Measurements from ENCODE around the gene PEX11A.

The PEX11A gene

DNA sequence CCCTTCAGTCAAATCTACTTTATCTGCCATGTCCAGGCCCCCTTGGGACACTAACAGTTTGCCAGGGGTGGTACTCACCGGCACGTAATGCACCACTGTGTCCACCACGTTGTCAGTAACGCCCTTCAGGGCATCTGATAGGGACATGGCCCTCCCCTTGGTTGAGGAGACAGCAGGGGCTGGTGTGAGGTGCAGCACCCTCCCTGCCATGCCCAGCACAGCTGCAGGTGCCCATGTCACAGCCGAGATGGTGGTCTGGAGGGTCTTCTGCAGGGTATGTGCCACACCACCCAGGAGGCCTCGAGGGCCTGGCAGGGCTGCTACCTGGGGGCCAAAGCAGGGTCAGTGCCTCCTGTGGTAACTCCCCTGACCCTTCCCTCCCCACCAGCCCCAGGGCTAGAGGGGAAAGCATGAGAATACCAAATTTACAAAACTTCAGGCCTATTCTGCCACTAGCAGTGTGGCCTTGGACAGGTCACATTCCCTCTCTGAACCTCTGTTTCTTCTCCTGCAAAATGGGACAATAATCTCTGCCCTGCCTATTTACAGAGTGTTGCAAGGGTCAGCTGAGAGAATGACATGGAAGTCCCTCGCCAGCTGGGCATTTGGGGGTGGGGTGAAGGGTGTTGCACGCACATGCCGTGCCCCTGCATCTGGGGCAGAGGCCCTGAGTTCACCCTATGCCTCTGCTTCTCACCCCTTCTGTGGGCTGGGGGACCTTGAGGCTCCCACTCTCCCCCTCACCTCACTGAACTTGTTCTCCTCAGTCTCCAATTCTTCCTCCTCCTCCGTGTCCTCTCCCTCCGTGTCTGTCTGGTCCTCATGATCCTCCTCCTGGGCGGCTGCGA lies 23.5 kb downstream of the PEX11A start:
- Histone ChIP-seq H3K36me3 (ENCODE audit: control insufficient read depth, insufficient read depth, low read length) (no peaks in the 10 kb centered on the region), H3K27me3 (ENCODE audit: control insufficient read depth, insufficient read depth, low read length) (peaks cover 23% of the 10 kb centered on the region), H3K9me3 (ENCODE audit: control insufficient read depth, insufficient read depth, low read length) (no peaks in the 10 kb centered on the region), H3K9ac (ENCODE audit: low read depth, low read length) (no peak overlapping the region), H3K4me1 (ENCODE audit: control insufficient read depth, insufficient read depth, low read length) (peaks cover 11% of the 10 kb centered on the region; the same call in 1 of the 2 replicates), H3K4me3 (ENCODE audit: low read depth, low read length) (no peak overlapping the region), H3K27ac (ENCODE audit: low read depth, low read length) (no peak overlapping the region)

DNA sequence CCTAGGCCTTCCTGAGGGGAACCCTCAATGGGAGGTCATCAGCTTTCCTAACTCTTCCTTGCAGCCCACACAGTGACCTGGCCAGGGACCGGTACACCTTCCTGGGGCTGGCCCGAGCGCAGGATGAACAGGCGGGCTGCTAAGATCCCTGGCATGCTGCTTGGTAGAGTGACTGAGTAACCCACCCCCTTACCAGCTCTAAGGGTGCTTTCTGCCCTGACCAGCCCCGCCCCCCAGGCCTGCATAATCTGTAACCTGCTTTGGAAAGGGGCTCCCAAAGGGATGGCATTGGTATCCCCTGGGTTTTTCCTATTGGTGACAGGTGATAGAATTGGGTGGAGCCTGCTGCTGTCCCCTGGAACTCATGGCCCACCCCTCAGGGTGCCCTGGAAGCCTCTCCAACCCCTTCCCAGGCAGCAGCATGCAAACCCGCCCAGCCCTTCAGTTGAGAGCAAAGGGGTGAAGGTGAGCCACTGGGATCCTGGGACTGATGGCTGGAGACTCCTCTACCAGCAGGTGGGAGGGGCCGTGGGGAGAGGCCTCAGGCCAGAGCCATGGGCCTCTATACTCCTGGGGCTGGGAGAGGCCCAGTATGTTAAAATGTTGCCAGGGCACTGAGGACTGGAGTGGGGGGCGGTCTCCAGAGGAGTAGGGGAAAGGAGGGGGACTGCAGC lies 24.2 kb downstream of the PEX11A start:
- Histone ChIP-seq H3K4me1 (ENCODE audit: control insufficient read depth, insufficient read depth, low read length) (peaks cover 11% of the 10 kb centered on the region; the same call in 1 of the 2 replicates), H3K36me3 (ENCODE audit: control insufficient read depth, insufficient read depth, low read length) (no peaks in the 10 kb centered on the region), H3K4me3 (ENCODE audit: low read depth, low read length) (peak overlapping the region; percentile 55), H3K27me3 (ENCODE audit: control insufficient read depth, insufficient read depth, low read length) (peaks cover 23% of the 10 kb centered on the region), H3K9ac (ENCODE audit: low read depth, low read length) (no peak overlapping the region), H3K27ac (ENCODE audit: low read depth, low read length) (no peak overlapping the region), H3K9me3 (ENCODE audit: control insufficient read depth, insufficient read depth, low read length) (no peaks in the 10 kb centered on the region)

DNA sequence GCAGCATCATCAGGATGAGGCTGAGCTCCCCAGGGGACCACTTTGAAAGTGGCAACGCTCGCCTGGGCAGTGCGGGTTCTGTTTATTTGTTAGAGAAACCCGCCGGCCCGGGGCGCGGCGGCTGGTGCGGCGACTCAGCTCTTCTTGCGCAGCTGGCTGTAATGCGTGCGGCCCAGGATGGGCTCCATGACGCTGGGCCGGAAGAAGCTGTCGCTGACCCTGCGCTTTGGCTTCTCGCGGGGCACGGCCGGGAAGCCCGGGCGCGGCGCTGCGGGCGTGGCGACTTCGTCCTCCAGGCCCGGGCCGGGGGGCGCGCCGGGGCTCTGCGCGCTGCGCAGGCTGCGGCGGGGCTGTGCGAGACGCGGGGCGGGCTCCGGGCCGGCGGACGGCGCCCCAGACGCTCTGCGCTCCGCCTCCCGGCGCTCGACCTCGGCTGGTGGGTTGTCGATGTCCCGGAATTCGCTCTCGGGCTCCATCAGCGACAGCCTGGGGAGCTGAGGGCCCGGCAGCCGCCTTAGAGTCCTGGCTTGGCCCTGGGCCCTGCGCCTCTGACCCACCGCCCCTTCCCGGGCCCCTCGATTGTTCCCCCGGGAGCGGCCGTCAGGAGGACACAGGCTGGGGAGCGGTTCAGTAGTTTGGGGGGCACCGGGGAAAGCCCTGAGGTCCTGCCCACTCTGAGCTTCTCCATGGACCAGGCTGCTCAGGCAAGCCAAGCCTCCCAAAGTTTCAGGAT lies 24.9 kb downstream of the PEX11A start:
- Histone ChIP-seq H3K27ac (ENCODE audit: low read depth, low read length) (no peak overlapping the region), H3K4me3 (ENCODE audit: low read depth, low read length) (peak overlapping the region; percentile 55), H3K4me1 (ENCODE audit: control insufficient read depth, insufficient read depth, low read length) (peaks cover 11% of the 10 kb centered on the region; the same call in 1 of the 2 replicates), H3K9ac (ENCODE audit: low read depth, low read length) (no peak overlapping the region), H3K27me3 (ENCODE audit: control insufficient read depth, insufficient read depth, low read length) (peaks cover 21% of the 10 kb centered on the region), H3K9me3 (ENCODE audit: control insufficient read depth, insufficient read depth, low read length) (no peaks in the 10 kb centered on the region), H3K36me3 (ENCODE audit: control insufficient read depth, insufficient read depth, low read length) (no peaks in the 10 kb centered on the region)

DNA sequence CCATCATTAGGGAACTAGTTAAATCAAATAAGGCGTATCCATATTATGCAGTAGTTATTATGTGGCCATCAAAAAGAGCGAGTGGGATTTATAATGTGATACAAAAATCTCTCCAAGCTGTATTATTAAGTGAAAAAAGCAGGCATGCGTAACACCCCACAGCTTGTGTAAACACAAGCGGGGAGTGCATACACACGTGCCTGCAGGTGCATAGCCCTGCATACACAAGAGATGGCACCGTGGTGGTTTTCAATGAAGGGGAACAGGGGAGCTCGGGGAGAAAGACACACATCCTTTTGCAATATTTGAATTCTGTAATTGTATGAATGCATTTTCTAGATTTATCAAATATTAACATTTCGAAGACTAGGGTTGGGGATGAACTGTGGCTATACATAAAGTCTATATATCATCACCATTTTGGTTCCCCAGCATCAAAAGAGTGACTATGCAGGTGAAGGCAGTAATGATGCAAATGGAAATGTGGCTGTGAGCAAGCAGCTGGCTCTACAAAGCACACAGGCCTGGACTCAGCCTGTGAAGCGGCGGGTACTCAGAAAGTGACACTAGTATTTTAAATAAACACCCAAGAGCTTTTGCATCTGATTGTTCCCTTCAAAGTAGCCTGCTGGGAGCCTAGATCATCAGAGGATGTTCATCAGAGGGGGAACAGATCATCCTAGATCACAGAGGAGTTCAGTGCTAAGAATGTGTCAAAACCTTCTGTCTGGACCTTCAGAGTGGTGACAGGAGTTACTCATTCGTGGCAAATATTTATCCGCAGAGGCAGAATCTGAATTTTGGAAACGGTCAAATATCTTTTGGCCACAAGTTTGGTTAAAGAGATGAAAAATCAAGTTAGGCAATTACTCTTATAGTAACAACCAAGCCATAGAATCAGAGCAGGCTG lies 25.9 kb downstream of the PEX11A start:
- H3K36me3 ChIP-seq (ENCODE audit: control insufficient read depth, insufficient read depth, low read length), result no peaks in the 10 kb centered on the region
- H3K9me3 ChIP-seq (ENCODE audit: control insufficient read depth, insufficient read depth, low read length), result no peaks in the 10 kb centered on the region
- no peak overlapping the region for H3K9ac ChIP-seq (ENCODE audit: low read depth, low read length)
- peaks cover 11% of the 10 kb centered on the region; the same call in 1 of the 2 replicates for H3K4me1 ChIP-seq (ENCODE audit: control insufficient read depth, insufficient read depth, low read length)
- peaks cover 20% of the 10 kb centered on the region for H3K27me3 ChIP-seq (ENCODE audit: control insufficient read depth, insufficient read depth, low read length)
- peak overlapping the region; percentile 55 for H3K4me3 ChIP-seq (ENCODE audit: low read depth, low read length)
- no peak overlapping the region for H3K27ac ChIP-seq (ENCODE audit: low read depth, low read length)

DNA sequence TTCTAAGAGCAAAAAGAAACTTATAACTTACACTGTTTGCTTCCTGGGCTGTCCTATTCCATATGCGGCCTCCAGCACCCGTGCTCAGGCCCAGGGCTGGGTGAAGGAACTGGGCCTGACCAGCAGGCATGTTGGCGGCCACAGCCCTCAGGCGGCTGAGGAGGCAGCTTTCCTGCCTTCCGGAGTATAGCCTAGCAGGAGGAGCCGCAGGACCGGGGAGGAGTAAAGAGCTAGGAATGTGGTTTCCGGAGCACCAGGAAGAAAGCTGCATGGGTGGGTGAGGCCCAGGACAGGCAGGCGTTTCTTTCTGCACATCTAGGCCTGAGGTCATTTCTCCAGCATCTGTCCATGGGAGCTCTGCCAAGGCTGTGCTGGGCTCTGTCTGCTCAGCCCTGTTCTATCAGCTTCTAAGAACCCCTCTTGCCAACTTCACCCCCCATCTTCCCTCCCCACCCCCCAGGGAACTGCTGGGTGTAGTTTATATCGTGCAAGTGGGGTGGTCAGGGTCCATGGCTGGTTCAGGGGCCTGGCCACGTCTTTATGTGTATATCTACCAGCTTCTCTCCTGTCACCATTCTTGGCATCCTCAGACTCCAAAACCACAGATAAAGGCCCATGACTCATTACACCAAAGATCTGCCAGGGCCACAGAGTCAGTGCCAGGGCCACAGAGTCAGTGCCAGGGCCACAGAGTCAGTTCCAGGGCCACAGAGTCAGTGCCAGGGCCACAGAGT lies 27.5 kb downstream of the PEX11A start:
- H3K4me1 ChIP-seq (ENCODE audit: control insufficient read depth, insufficient read depth, low read length), result peaks cover 11% of the 10 kb centered on the region; the same call in 1 of the 2 replicates
- no peak overlapping the region for H3K4me3 ChIP-seq (ENCODE audit: low read depth, low read length)
- H3K9me3 ChIP-seq (ENCODE audit: control insufficient read depth, insufficient read depth, low read length), result no peaks in the 10 kb centered on the region
- peaks cover 20% of the 10 kb centered on the region for H3K27me3 ChIP-seq (ENCODE audit: control insufficient read depth, insufficient read depth, low read length)
- H3K9ac ChIP-seq (ENCODE audit: low read depth, low read length), result no peak overlapping the region
- H3K36me3 ChIP-seq (ENCODE audit: control insufficient read depth, insufficient read depth, low read length), result no peaks in the 10 kb centered on the region
- no peak overlapping the region for H3K27ac ChIP-seq (ENCODE audit: low read depth, low read length)

DNA sequence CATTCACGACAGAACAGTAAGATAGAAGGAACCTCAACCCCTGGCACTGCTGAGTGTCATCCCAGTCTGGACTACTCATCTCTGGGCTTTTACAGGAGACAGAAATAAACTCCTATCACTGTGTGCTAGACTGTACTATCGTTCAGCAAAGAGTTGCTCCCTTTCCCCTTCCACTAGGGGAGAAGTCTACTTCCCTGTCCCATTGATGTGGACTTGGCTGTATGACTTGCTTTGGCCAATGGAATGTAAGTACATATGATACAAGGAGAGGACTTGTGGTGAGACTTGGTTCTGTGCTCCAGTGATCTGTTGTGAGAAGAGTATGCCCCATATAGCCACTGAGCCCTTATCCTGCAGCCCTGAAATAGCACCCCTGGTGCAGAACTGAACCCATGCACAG lies 30.0 kb downstream of the PEX11A start:
- H3K9me3 ChIP-seq (ENCODE audit: control insufficient read depth, insufficient read depth, low read length), result no peaks in the 10 kb centered on the region
- no peak overlapping the region for H3K4me3 ChIP-seq (ENCODE audit: low read depth, low read length)
- no peaks in the 10 kb centered on the region for H3K36me3 ChIP-seq (ENCODE audit: control insufficient read depth, insufficient read depth, low read length)
- no peak overlapping the region for H3K9ac ChIP-seq (ENCODE audit: low read depth, low read length)
- H3K27me3 ChIP-seq (ENCODE audit: control insufficient read depth, insufficient read depth, low read length), result peaks cover 13% of the 10 kb centered on the region
- peaks cover 7% of the 10 kb centered on the region; the same call in 1 of the 2 replicates for H3K4me1 ChIP-seq (ENCODE audit: control insufficient read depth, insufficient read depth, low read length)
- H3K27ac ChIP-seq (ENCODE audit: low read depth, low read length), result no peak overlapping the region

DNA sequence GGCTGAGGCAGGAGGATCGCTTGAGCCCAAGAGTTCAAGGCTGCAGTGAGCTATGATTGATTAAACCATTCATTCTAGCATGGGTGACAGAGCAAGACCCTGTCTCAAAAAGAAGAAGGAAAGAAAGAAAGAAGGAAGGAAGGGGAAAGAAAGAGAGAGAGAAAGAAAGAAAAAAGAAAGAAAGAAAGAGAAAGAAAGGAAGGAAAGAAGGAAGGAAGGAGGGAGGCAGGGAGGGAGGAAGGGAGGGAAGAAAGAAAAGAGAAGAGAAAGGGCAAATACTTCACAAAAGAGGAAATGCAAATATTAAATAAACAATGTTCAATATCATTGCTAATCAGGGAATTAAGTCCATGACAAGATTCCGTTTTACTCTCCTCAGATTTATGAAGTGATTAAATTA lies 31.3 kb downstream of the PEX11A start:
- peaks cover 3% of the 10 kb centered on the region; the same call in 1 of the 2 replicates for H3K4me1 ChIP-seq (ENCODE audit: control insufficient read depth, insufficient read depth, low read length)
- no peak overlapping the region for H3K4me3 ChIP-seq (ENCODE audit: low read depth, low read length)
- H3K36me3 ChIP-seq (ENCODE audit: control insufficient read depth, insufficient read depth, low read length), result no peaks in the 10 kb centered on the region
- no peak overlapping the region for H3K9ac ChIP-seq (ENCODE audit: low read depth, low read length)
- H3K27ac ChIP-seq (ENCODE audit: low read depth, low read length), result no peak overlapping the region
- H3K9me3 ChIP-seq (ENCODE audit: control insufficient read depth, insufficient read depth, low read length), result no peaks in the 10 kb centered on the region
- H3K27me3 ChIP-seq (ENCODE audit: control insufficient read depth, insufficient read depth, low read length), result peaks cover 2% of the 10 kb centered on the region

DNA sequence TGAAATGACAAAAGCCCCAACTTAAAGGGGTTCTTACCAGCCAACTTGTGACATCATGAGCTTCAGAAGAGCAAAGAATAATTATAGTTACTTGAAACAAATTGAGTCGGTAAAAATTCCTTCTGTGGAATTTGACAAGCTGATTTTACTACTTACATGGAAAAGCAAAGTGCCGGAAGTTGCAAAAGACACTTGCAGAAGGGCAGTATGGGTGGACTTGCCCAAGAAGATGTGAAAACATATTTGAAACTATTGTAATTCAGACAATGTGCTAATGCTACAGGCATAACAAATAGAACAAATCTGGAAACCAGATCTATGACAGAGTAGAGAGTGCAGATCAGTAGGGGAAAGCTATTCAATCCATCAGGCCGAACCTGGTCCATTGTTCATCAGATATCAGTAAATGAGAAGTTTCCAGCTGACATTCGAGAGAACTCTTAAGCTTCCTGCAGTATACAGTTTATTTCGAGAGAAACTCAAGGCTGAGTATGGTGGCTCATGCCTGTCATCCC lies 32.8 kb downstream of the PEX11A start:
- Histone ChIP-seq H3K36me3 (ENCODE audit: control insufficient read depth, insufficient read depth, low read length) (no peaks in the 10 kb centered on the region), H3K9me3 (ENCODE audit: control insufficient read depth, insufficient read depth, low read length) (no peaks in the 10 kb centered on the region), H3K4me3 (ENCODE audit: low read depth, low read length) (no peak overlapping the region), H3K27ac (ENCODE audit: low read depth, low read length) (no peak overlapping the region), H3K27me3 (ENCODE audit: control insufficient read depth, insufficient read depth, low read length) (no peaks in the 10 kb centered on the region), H3K9ac (ENCODE audit: low read depth, low read length) (no peak overlapping the region), H3K4me1 (ENCODE audit: control insufficient read depth, insufficient read depth, low read length) (peaks cover 4% of the 10 kb centered on the region; the same call in 1 of the 2 replicates)

DNA sequence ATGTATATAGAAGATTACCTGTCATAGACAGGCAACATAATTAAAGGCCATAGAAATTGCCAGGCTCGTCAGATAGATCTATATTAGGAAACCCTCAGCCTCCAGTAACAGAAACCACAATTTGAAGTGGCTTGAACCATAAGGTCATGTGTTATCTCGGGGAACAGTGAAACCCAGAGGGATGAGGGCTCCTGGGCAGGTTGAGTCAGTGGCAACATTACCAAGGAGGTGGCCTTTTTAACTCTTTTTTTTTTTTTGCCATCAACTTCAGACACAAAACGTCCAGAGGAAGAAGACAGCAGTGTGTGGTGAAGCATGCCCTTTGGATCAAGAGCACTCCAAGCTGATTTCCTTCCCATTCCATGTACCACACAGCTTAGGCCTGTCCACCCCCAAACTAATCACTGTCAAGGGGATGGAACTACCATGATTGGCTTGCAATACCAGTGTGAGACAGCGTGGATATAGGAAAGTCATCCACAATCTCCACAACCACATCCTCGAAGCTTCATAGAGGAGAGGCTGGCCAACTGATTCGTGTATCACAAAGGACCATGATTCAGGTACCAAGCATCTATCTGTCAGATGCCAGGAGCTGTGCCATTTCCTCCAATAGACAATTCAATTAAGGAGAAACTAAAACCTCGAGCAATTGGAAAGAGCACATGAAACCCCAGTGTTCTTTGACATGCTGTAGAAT lies 34.3 kb downstream of the PEX11A start:
- Histone ChIP-seq H3K27me3 (ENCODE audit: control insufficient read depth, insufficient read depth, low read length) (no peaks in the 10 kb centered on the region), H3K9ac (ENCODE audit: low read depth, low read length) (no peak overlapping the region), H3K36me3 (ENCODE audit: control insufficient read depth, insufficient read depth, low read length) (peaks cover 7% of the 10 kb centered on the region; the same call in 1 of the 2 replicates), H3K27ac (ENCODE audit: low read depth, low read length) (no peak overlapping the region), H3K4me3 (ENCODE audit: low read depth, low read length) (no peak overlapping the region), H3K9me3 (ENCODE audit: control insufficient read depth, insufficient read depth, low read length) (no peaks in the 10 kb centered on the region), H3K4me1 (ENCODE audit: control insufficient read depth, insufficient read depth, low read length) (peaks cover 4% of the 10 kb centered on the region; the same call in 1 of the 2 replicates)
